ENCODE data around the gene TTC39C.

The TTC39C gene

GRCh38 chr18:23968638-23969604, 45.6 kb upstream of the TTC39C start:
- Histone ChIP-seq H3K4me3 (ENCODE audit: insufficient read depth in 1 of 2, low read depth in 1 of 2, low read length in 2 of 2) (no peak overlapping the region), H3K4ac (ENCODE audit: low read depth in 1 of 2, low read length in 2 of 2) (no peak overlapping the region), H3K18ac (ENCODE audit: low read depth in 1 of 2, low read length in 2 of 2) (no peak overlapping the region), H2BK120ac (ENCODE audit: low read depth, low read length) (no peak overlapping the region), H3K23ac (ENCODE audit: low read length in 2 of 2) (no peak overlapping the region), H2AK5ac (ENCODE audit: low read length, severe bottlenecking) (no peak overlapping the region), H3K36me3 (ENCODE audit: control insufficient read depth in 1 of 2, insufficient read depth in 2 of 2, low read depth in 1 of 2, low read length in 2 of 2) (no peaks in the 10 kb centered on the region), H2BK15ac (ENCODE audit: low read depth, poor library complexity, severe bottlenecking) (no peak overlapping the region), H3K27ac (ENCODE audit: low read length, poor library complexity, severe bottlenecking) (no peak overlapping the region), H2BK12ac (ENCODE audit: low read length in 2 of 2) (no peak overlapping the region), H2AFZ (ENCODE audit: low read depth, low read length) (no peak overlapping the region), H2BK5ac (ENCODE audit: low read depth, low read length, poor library complexity, severe bottlenecking) (no peak overlapping the region), H3K14ac (ENCODE audit: low read length in 2 of 2) (no peak overlapping the region), H4K91ac (ENCODE audit: low read length) (no peak overlapping the region), H3K27me3 (ENCODE audit: control insufficient read depth in 1 of 2, insufficient read depth in 1 of 2, low read length in 2 of 2) (peaks cover 0 to 3% of the 10 kb centered on the region in 2 experiments), H3K9ac (ENCODE audit: low read length) (no peak overlapping the region), H3K4me1 (ENCODE audit: control insufficient read depth, insufficient read depth, low read depth, low read length) (peaks cover 2% of the 10 kb centered on the region), H4K8ac (ENCODE audit: low read length) (no peak overlapping the region), H3K79me1 (replicated peaks; ENCODE audit: low read length, poor library complexity, severe bottlenecking) (no peaks in the 10 kb centered on the region), H3K4me2 (ENCODE audit: low read length, poor library complexity, severe bottlenecking) (no peak overlapping the region), H3K9me3 (ENCODE audit: control insufficient read depth, low read length) (no peaks in the 10 kb centered on the region)
- 83% methylated on average over 3 of the region's 4 CpGs for WGBS
- no peak for DNase-seq

DNA sequence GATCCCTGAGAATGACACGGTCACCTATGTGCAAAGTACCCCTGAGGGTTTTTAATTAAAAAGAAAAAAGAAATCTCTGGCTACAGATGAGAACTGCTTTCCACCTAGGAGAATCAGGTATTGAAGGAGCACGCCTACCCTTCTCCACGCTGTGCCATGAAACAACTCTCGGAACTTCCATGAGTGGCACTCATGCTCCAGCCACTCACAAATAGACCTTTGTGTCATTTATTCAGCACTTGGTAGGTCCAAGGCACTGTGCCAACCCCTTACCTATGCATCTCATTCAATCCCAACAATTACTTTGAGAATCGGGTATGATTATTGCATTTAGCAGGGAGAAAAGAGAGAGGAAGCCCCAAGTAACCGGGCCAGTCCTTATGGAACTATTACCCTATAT, 44.9 kb upstream of the TTC39C start:
- Histone ChIP-seq H3K27ac (ENCODE audit: low read length, poor library complexity, severe bottlenecking) (no peak overlapping the region), H3K27me3 (ENCODE audit: control insufficient read depth in 1 of 2, insufficient read depth in 1 of 2, low read length in 2 of 2) (peaks cover 0 to 3% of the 10 kb centered on the region in 2 experiments), H2AFZ (ENCODE audit: low read depth, low read length) (no peak overlapping the region), H3K9ac (ENCODE audit: low read length) (no peak overlapping the region), H3K4ac (ENCODE audit: low read depth in 1 of 2, low read length in 2 of 2) (no peak overlapping the region), H3K18ac (ENCODE audit: low read depth in 1 of 2, low read length in 2 of 2) (no peak overlapping the region), H3K14ac (ENCODE audit: low read length in 2 of 2) (no peak overlapping the region), H2BK15ac (ENCODE audit: low read depth, poor library complexity, severe bottlenecking) (no peak overlapping the region), H3K79me1 (replicated peaks; ENCODE audit: low read length, poor library complexity, severe bottlenecking) (no peaks in the 10 kb centered on the region), H2BK120ac (ENCODE audit: low read depth, low read length) (no peak overlapping the region), H3K4me1 (ENCODE audit: control insufficient read depth, insufficient read depth, low read depth, low read length) (no peaks in the 10 kb centered on the region), H2AK5ac (ENCODE audit: low read length, severe bottlenecking) (no peak overlapping the region), H3K9me3 (ENCODE audit: control insufficient read depth, low read length) (no peaks in the 10 kb centered on the region), H2BK5ac (ENCODE audit: low read depth, low read length, poor library complexity, severe bottlenecking) (no peak overlapping the region), H2BK12ac (ENCODE audit: low read length in 2 of 2) (no peak overlapping the region), H3K36me3 (ENCODE audit: control insufficient read depth in 1 of 2, insufficient read depth in 2 of 2, low read depth in 1 of 2, low read length in 2 of 2) (no peaks in the 10 kb centered on the region), H4K91ac (ENCODE audit: low read length) (no peak overlapping the region), H3K23ac (ENCODE audit: low read length in 2 of 2) (no peak overlapping the region), H3K4me2 (ENCODE audit: low read length, poor library complexity, severe bottlenecking) (no peak overlapping the region), H4K8ac (ENCODE audit: low read length) (no peak overlapping the region), H3K4me3 (ENCODE audit: insufficient read depth in 1 of 2, low read depth in 1 of 2, low read length in 2 of 2) (no peak overlapping the region)
- DNase-seq: no peak
- WGBS: 94% methylated on average over 5 of the region's 6 CpGs

DNA sequence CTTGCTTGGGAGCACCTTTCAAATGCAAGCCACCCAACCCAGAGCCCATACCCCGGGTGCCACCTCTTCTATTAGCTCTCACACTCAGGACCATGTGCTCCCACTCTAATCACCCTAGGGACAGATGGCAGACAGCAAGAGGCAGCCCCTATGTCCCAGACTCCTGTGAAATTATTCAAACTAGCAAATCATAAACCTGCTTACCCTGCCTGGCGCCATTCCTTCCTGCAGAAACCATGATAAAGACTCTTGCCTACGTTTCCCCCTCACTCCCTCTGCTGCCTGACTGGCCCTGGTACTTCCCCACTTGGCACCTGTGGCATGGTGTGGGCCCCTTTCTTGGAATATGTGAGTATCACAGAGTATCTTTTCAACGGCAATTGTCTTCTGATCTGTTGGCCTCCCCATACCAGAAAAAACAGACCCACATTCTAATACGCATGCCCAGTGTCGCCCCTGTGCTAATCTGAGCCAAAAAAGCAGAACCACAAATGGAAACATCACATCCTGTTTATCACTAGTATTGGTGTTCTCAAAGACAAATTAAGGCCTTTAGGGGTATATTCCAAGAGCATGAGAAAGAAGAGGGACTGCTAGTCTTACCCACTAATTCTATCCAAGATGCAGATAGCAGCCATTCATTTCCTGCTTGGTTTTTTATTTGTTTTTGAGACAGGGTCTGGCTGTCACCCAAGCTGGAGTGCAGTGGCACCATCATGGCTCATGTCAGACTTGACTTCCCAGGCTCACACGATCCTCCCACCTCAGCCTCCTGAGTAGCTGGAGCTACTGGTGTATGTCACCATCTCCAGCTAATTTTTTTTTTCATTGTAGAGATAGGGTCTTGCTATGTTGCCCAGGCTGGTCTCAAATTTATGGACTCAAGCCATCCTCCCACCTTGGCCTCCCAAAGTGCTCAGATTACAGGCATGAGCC, 44.1 kb upstream of the TTC39C start:
- no peak overlapping the region for H2BK120ac ChIP-seq (ENCODE audit: low read depth, low read length)
- H3K14ac ChIP-seq (ENCODE audit: low read length in 2 of 2): no peak overlapping the region
- H2AFZ ChIP-seq (ENCODE audit: low read depth, low read length): no peak overlapping the region
- no peak overlapping the region for H3K4me3 ChIP-seq (ENCODE audit: insufficient read depth in 1 of 2, low read depth in 1 of 2, low read length in 2 of 2)
- H3K27me3 ChIP-seq (ENCODE audit: control insufficient read depth in 1 of 2, insufficient read depth in 1 of 2, low read length in 2 of 2): peaks cover 0 to 1% of the 10 kb centered on the region in 2 experiments
- H2AK5ac ChIP-seq (ENCODE audit: low read length, severe bottlenecking): no peak overlapping the region
- no peak overlapping the region for H3K23ac ChIP-seq (ENCODE audit: low read length in 2 of 2)
- H2BK12ac ChIP-seq (ENCODE audit: low read length in 2 of 2): no peak overlapping the region
- no peaks in the 10 kb centered on the region for H3K79me1 ChIP-seq (replicated peaks; ENCODE audit: low read length, poor library complexity, severe bottlenecking)
- H3K36me3 ChIP-seq (ENCODE audit: control insufficient read depth in 1 of 2, insufficient read depth in 2 of 2, low read depth in 1 of 2, low read length in 2 of 2): no peaks in the 10 kb centered on the region
- H2BK5ac ChIP-seq (ENCODE audit: low read depth, low read length, poor library complexity, severe bottlenecking): no peak overlapping the region
- H3K4me2 ChIP-seq (ENCODE audit: low read length, poor library complexity, severe bottlenecking): no peak overlapping the region
- H2BK15ac ChIP-seq (ENCODE audit: low read depth, poor library complexity, severe bottlenecking): no peak overlapping the region
- DNase-seq: no peak
- H4K8ac ChIP-seq (ENCODE audit: low read length): no peak overlapping the region
- no peak overlapping the region for H3K27ac ChIP-seq (ENCODE audit: low read length, poor library complexity, severe bottlenecking)
- no peak overlapping the region for H3K9ac ChIP-seq (ENCODE audit: low read length)
- whole genome bisulfite sequencing: 75% methylated on average over 7 of the region's 7 CpGs
- H3K18ac ChIP-seq (ENCODE audit: low read depth in 1 of 2, low read length in 2 of 2): no peak overlapping the region
- no peaks in the 10 kb centered on the region for H3K4me1 ChIP-seq (ENCODE audit: control insufficient read depth, insufficient read depth, low read depth, low read length)
- no peaks in the 10 kb centered on the region for H3K9me3 ChIP-seq (ENCODE audit: control insufficient read depth, low read length)
- no peak overlapping the region for H4K91ac ChIP-seq (ENCODE audit: low read length)
- no peak overlapping the region for H3K4ac ChIP-seq (ENCODE audit: low read depth in 1 of 2, low read length in 2 of 2)

GRCh38 chr18:23971097-23971440, 43.5 kb upstream of the TTC39C start:
- H3K9ac ChIP-seq (ENCODE audit: low read length): no peak overlapping the region
- H4K8ac ChIP-seq (ENCODE audit: low read length): no peak overlapping the region
- no peak overlapping the region for H2BK12ac ChIP-seq (ENCODE audit: low read length in 2 of 2)
- H2BK5ac ChIP-seq (ENCODE audit: low read depth, low read length, poor library complexity, severe bottlenecking): no peak overlapping the region
- H3K27ac ChIP-seq (ENCODE audit: low read length, poor library complexity, severe bottlenecking): no peak overlapping the region
- no peaks in the 10 kb centered on the region for H3K4me1 ChIP-seq (ENCODE audit: control insufficient read depth, insufficient read depth, low read depth, low read length)
- no peak overlapping the region for H3K4me3 ChIP-seq (ENCODE audit: insufficient read depth in 1 of 2, low read depth in 1 of 2, low read length in 2 of 2)
- no peak overlapping the region for H2AK5ac ChIP-seq (ENCODE audit: low read length, severe bottlenecking)
- no peak overlapping the region for H3K14ac ChIP-seq (ENCODE audit: low read length in 2 of 2)
- H2BK15ac ChIP-seq (ENCODE audit: low read depth, poor library complexity, severe bottlenecking): no peak overlapping the region
- WGBS: 98% methylated on average over 4 of the region's 5 CpGs
- no peaks in the 10 kb centered on the region for H3K36me3 ChIP-seq (ENCODE audit: control insufficient read depth in 1 of 2, insufficient read depth in 2 of 2, low read depth in 1 of 2, low read length in 2 of 2)
- H2AFZ ChIP-seq (ENCODE audit: low read depth, low read length): no peak overlapping the region
- no peak overlapping the region for H3K4ac ChIP-seq (ENCODE audit: low read depth in 1 of 2, low read length in 2 of 2)
- no peak overlapping the region for H2BK120ac ChIP-seq (ENCODE audit: low read depth, low read length)
- no peak overlapping the region for H3K23ac ChIP-seq (ENCODE audit: low read length in 2 of 2)
- H4K91ac ChIP-seq (ENCODE audit: low read length): no peak overlapping the region
- H3K9me3 ChIP-seq (ENCODE audit: control insufficient read depth, low read length): no peaks in the 10 kb centered on the region
- H3K4me2 ChIP-seq (ENCODE audit: low read length, poor library complexity, severe bottlenecking): no peak overlapping the region
- no peaks in the 10 kb centered on the region for H3K79me1 ChIP-seq (replicated peaks; ENCODE audit: low read length, poor library complexity, severe bottlenecking)
- no peaks in the 10 kb centered on the region for H3K27me3 ChIP-seq (ENCODE audit: control insufficient read depth in 1 of 2, insufficient read depth in 1 of 2, low read length in 2 of 2)
- H3K18ac ChIP-seq (ENCODE audit: low read depth in 1 of 2, low read length in 2 of 2): no peak overlapping the region
- no peak for DNase-seq

All from mesenchymal stem cell (in vitro differentiated cells and primary cell).